ENCODE measurements around the gene ELFN2.

ELFN2 gene

DNA sequence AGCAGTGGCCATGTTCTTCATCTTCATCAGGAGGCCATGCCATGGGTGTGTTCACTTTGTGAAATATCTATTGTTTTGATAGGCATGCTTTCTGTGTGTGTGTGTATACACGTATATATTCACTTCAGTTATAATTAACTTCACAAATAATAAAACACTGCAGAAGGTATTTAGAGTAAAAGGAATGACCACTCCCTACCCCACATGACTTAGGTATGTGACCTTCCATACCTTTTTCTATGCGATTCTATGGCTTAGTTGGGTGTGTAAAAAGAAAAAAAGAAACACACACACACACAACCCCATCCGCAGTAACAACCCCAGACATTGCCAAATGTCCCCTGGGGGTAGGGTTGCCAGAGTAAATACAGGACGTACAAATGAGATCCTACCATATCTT, 73.0 kb downstream of the ELFN2 start:
- DNase-seq = no peak

GRCh38 chr22:37353839-37354238, 73.4 kb downstream of the ELFN2 start:
- no peak for DNase-seq

DNA sequence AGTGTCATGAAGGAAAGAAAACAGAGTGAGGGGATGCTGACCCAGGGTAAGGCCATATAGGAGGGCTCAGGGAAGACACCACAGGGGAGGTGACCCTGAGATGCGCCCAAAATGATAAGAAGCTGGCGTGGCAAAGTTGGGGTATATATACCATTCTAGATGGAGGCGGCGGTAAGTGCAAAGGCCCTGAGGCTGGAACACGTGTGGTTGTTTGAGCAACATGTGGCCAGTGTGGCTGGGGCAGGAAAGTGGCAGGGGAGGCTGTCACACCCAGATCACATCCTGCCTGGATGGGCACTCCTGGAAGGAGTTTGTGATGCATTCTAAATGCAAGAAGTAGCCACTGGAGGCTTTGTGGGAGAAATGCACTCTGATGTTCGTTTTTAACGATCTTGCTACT, 74.8 kb downstream of the ELFN2 start:
- DNase-seq = no peak

- DNase-seq = no peak
Observed at GRCh38 chr22:37351232-37351631, 76.0 kb downstream of the ELFN2 start.

DNA sequence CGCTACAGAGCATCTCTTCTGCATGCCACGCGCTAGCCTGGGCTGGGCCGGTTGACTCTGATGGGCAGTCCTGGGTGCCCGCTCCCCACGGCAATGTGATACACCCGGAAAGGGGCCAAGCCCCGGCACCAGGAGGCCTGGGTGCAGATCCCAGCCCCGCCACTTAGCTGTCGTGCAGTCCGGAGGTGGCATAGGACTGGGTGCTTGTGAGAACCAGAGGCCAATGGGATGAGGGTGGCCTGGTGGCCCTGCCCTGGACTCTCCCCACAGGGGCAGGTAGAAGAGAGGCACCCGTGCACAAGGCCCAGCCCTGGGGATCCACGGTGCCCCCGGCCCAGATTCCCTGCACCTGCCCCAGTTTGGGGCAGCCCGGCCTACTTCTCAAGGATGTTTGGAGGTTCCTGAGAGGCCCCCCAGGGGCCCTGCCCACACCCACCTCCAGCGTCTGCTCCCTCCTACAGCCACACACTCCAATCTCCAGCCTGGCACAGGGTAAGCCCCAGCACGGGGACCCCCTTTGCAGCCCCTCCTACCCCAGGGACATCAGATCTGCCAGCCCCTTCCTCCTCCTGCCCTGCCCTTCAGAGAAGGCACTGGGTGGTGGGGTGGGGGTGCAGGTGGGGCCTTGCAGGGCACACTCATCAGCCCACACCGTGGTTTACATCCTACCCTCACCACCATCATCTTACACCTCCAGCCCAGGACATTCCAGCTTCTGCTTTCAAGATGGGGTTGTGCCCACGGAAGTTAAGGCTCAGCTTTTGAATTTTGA, 78.0 kb downstream of the ELFN2 start:
- DNase-seq = no peak

DNA sequence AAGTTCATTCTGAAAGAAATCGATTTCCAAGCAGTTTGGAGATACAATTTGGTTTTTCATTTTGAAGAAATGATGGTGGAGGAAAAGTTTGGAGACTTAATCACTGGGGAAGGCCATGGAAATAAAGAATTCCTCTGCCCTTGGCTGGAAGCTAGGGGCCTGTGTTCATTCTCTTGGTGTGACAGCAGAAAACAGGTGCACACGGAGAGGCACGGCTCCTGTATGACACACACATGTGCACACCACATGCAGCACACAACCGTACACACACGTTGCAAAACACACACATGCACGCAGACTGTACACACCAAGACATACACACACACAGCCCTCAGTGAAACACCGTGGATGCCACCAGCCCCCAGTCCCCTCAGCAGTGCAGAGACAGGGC, 80.8 kb downstream of the ELFN2 start:
- DNase-seq = no peak

DNA sequence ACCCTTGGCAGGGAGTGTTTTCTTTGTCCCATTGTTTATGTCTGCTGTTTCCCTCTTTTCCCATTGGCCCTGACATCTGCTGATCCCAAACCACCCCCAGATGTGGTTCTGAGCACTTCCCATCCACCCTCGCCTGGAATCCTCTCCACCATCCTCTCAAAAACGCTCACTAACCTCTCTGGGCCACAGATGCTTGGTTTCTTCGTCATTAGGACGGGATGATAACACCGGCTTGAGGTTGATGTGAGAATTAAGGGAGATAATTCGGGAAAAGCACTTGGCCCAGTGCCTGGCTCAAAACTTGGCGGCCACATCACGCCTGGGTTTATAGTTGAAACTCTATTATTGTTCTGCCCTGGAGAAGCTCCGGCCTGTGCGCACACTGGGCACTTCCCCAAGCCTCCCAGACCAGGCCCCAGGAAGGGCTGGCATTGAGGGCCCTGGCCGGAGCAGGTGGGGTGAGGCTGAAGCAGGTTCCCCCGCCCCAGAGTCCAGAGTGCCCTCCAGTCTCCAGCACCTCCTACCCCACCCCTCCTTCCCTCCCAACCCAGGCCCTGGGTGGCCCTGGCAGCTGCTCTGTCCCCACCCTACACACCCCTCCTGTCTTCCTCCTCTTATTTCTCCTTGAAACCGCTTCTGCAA, 81.3 kb downstream of the ELFN2 start:
- DNase-seq = no peak

- DNase-seq = no peak
Observed at GRCh38 chr22:37344735-37345449, 82.4 kb downstream of the ELFN2 start.

GRCh38 chr22:37343863-37344734, 83.2 kb downstream of the ELFN2 start:
- DNase-seq = no peak

GRCh38 chr22:37343348-37343747, 83.9 kb downstream of the ELFN2 start:
- no peak for DNase-seq

DNA sequence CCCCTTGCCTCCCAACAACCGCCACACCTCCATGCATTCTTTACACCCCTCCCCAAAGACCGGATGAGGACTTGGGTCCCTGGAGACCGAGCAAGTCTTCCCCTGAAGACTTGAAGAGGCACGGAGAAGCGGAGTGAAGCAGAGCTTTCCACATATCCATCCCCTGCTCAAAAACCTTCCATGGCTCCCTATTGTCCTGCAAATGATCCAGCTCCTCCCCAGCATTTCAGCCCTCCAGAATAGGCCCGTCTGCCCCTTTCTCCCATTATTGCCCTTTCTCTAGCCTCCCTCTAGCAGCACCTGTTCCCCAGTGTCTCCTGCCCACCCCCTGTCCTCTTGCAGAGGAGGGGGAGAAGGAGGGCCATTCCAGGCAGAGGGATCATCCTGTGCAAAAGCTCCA, 85.2 kb downstream of the ELFN2 start:
- DNase-seq = no peak

- no peak for DNase-seq
Observed at GRCh38 chr22:37340331-37341262, 86.7 kb downstream of the ELFN2 start.

DNA sequence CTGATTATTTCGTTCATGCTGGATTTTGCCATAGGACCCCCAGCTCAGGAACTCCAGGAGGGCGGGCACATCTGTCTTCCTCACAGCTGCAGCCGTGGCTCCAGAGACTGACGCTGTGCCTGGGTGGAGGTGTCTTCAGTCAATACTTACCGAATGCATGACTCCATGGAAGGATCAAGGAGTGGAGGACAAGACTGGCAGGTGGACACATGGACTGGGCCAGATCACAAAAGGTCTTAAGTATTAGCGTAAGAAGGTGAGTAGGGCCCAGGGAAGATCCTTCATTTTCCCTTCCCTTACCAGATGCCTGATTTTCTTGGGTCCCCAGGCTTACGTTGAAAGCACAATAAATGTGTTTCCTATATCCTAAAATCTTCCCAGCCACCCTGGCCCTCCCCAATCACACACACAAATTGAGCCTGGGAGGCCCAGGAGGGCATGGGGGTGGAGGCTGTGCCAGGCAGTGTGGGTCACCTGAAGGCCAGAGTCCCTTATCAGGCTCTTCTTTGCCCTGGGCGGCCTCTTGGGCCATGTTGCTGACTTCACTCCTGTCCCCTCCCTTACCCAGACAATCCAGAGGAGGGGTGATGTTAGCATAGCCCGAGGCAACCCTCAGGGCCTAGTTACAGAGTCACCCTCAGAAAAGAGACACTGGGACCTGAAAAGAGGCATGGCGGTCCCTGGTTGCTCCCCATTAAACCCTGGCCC, 88.6 kb downstream of the ELFN2 start:
- no peak for DNase-seq

DNA sequence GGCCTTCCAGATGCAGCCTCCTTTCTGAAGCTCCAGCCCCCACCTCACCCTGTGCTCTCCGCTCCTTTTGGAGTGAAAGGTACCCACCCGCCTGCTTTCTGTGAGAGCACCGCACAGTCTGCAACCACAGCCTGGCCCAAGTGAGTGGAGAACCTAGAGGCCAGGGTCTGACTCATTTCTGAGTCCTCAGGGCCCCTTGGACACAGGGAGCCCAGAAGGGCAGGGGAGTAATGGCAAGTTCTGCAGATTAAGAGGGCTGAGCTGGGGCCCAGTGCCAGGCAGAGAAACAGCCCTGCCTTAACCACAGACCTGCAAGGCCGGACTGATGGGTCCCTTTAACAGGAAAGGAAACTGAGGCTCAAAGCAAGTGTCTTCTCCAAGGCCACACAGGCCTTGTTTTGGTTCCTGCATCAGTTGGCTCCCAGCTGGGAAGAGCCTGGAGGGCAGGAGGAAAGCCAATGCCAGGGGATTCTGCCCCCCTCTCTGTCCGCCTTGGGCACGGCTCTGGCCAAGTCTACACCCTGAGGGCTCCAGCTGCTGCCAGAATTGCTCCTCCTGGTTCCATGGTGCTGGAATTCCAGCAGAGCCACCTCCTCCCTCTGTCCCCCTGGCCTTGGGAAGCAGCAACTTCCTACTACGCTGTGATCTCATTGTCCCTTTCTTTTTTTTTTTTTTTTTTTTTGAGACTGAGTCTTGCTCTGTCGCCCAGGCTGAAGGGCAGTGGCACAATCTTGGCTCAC, 89.9 kb downstream of the ELFN2 start:
- no peak for DNase-seq

GRCh38 chr22:37336579-37336978, 90.7 kb downstream of the ELFN2 start:
- DNase-seq = no peak

DNA sequence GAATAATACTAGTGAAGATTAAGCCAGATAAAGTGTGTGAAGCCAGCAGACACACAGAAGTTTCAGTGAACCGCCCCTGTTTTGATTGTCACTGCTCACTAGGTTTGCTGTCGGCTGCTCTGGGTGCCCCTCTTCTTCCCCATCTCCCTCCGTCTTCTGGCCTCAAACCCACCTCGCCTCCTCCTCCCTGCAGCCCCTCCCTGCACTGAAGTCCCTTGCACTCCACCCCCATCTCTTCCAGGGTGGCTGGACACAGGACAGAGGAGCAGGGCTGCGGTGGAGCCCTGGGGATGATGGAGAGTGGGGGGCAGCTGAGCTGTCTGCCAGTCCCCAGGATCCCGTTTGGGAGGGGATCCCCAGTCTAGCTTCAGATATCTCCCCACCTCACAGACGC, 91.5 kb downstream of the ELFN2 start:
- DNase-seq = no peak

DNA sequence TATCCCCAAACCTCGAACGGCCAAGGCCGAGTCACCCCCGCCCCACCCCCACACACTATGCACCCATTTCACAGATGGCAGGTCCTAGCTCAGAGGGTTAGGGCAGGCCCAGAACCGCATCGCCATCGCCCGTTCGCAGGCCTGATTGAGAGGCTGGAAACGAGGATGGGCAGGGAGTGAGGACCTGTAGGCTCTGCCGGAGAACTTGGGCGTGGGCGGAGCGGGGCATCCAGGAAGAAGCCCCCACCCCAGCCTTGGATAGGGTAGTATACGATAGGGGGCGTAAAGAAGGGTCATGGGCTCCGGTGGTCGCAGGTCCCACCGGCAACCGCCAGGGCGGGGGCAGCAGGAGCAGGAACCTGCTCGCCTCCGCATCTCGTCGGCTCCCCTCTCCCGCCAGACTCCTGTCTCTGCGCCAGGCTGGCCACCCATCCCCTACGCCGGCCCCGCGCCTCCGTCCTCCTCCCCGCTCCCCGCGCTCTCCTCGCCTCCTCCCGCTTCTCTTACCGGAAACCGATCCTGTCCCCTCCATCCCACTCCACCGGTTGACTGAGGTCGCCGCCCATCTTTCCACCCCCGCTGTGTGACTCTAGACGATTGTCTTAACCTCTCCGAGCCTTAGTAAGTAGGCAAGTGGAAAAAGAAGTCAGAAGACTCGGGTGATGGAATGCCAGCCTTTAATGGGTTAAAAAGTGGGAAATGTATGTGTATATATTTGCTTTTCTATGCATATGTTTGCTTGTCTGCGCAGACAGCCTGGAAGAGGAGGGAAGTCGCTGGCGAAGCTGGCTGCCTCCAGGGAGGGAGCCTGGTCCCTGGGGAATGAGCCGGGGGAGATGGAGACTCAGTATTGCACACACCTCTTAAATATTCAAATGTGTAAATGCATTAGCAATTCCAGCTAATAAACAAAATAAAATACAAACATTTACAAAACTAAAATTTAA, 92.1 kb downstream of the ELFN2 start:
- peak; percentile 14 for DNase-seq

GRCh38 chr22:37334461-37334858, 92.8 kb downstream of the ELFN2 start:
- DNase-seq = no peak

GRCh38 chr22:37333724-37334460, 93.4 kb downstream of the ELFN2 start:
- DNase-seq = no peak

All from activated CD4-positive, alpha-beta T cell treated with anti-CD3 and anti-CD28 coated beads for 48 hours (primary cell).